GM10266 (cell line): ENCODE measurements around the gene LENG9.

Experiments
- DNase-seq: peaks from one replicate; pipeline ENCODE4 v3.0.0; 2012; ENCODE audit errors: extremely low spot score
- TF ChIP-seq, protein P1 (sequence below): IDR thresholded peaks from 2 replicates; pipeline ENCODE4 v1.5.1; 2012; ENCODE audit warnings: mild to moderate bottlenecking, low read depth; ENCODE audit not compliant: control insufficient read depth, insufficient read depth; ENCODE audit errors: missing control alignments

The LENG9 gene

DNA sequence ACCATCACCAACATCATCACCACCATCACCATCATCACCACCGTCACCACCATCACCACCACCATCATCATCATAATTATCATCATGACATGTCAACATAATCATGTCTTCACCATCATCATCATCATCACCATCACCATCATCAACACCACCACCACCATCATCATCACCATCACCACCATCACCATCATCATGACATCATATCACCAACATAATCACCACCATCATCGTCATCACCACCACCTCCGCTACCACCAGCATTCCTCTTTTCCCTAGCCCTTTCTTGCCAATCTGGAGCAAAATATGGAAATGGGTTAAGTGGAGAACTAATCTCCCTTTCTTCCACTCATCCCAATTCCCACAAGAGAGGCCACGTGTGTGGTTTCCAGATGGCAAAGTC is 49.4 kb downstream of the LENG9 start:
- no peak for DNase-seq
- TF ChIP-seq, protein P1, sequence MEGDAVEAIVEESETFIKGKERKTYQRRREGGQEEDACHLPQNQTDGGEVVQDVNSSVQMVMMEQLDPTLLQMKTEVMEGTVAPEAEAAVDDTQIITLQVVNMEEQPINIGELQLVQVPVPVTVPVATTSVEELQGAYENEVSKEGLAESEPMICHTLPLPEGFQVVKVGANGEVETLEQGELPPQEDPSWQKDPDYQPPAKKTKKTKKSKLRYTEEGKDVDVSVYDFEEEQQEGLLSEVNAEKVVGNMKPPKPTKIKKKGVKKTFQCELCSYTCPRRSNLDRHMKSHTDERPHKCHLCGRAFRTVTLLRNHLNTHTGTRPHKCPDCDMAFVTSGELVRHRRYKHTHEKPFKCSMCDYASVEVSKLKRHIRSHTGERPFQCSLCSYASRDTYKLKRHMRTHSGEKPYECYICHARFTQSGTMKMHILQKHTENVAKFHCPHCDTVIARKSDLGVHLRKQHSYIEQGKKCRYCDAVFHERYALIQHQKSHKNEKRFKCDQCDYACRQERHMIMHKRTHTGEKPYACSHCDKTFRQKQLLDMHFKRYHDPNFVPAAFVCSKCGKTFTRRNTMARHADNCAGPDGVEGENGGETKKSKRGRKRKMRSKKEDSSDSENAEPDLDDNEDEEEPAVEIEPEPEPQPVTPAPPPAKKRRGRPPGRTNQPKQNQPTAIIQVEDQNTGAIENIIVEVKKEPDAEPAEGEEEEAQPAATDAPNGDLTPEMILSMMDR, result no peak

DNA sequence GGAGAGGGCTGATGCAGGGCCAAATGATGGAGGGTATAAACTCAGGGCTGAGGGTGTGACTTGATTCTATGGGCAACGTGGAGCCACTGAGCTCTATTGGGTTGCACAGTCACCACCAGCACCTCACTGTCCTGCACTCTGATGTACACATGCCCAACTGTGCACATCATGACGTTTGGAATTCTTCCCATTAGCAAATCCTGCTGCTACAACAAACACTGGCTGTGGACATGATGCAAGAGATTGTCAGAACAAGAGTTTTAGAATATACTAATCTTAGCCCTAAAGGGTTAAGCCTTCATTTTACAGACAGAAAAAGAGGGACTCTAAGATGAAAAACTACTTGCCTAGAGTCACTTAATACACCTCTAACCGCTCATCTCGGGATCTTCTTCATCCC is 50.7 kb downstream of the LENG9 start:
- DNase-seq, result no peak
- TF ChIP-seq, protein P1, result no peak
